Activated CD4-positive, alpha-beta T cell treated with anti-CD3 and anti-CD28 coated beads, Interleukin-2, amount 10 ng/mL, durations not matched to agents 24 days and 14 days (primary cell): Measurements from ENCODE around the gene TCEAL1. TPM values are rescaled to one million over a fixed set of nuclear protein-coding genes. Genes with fewer than 3 reads are reported as not detected.
A peak's percentile ranks its signal among the peaks of the same experiment; 100 is the strongest.
"Not testable (repeated sequence)": the region's sequence is repeated elsewhere in the genome, so short reads cannot be mapped to it uniquely, and the experiment has no call there.

Source experiments
- DNase-seq: peaks from one replicate; pipeline ENCODE4 v3.0.0; 2022
- H3K27ac Mint-ChIP-seq: one replicate; pipeline ENCODE4 v1.8.0; 2022; ENCODE audit warnings: mild to moderate bottlenecking, mixed read lengths
- H3K27me3 Mint-ChIP-seq: one replicate; pipeline ENCODE4 v1.8.0; 2022; ENCODE audit warnings: mixed read lengths
- H3K36me3 Mint-ChIP-seq: one replicate; pipeline ENCODE4 v1.8.0; 2022; ENCODE audit warnings: low read depth, mild to moderate bottlenecking, mixed read lengths
- H3K4me1 Mint-ChIP-seq: one replicate; pipeline ENCODE4 v1.8.0; 2021; ENCODE audit warnings: mixed read lengths
- H3K4me3 Mint-ChIP-seq: one replicate; pipeline ENCODE4 v1.8.0; 2022; ENCODE audit warnings: mild to moderate bottlenecking, moderate library complexity, mixed read lengths
- H3K9me3 Mint-ChIP-seq: one replicate; pipeline ENCODE4 v1.8.0; 2021; ENCODE audit warnings: mixed read lengths
- intact Hi-C: fragments of 100-400 bp; cut with micrococcal nuclease; formaldehyde crosslinking; loops from one replicate; pipeline ENCODE4 v1.15.1; 2023
- total RNA-seq: library from RNA; stranded (reverse); gene quantifications from 2 replicates; pipeline ENCODE4 v1.2.3, GENCODE V29; 2022

The TCEAL1 gene
- total RNA-seq, 1 donor from 2014 or later = 3.2 TPM

DNA sequence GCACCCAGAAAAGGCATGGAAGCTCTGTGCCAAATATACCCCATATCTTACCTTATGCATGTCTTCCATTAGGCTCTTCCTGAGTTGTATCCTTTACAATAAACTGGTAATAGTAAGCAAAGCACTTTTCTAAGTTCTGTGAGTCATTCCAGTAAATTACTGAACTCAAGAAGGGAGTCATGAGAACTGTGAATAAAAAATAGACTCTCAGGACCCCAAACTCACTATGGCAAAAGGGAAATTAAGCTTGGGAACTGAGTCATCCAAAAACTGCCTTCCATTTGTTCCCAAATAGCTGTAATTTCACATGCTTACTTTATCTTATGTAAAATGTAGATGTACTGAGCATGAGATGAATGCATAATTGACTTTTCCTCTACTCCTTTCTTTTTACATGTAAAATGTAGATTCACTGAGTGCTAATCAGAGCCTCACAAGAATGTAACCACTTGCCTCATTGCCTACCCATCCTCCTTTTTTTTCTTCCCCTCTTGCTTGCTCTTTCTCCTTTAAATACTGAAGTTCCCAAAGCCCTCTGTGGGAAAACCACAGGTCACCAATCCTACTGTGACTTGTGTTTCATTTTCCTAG is 12.9 kb upstream of the TCEAL1 start:
- Mint-ChIP-seq H3K27me3 (no peaks in the 10 kb centered on the region), H3K27ac (no peak overlapping the region), H3K4me1 (no peaks in the 10 kb centered on the region), H3K9me3 (no peaks in the 10 kb centered on the region), H3K36me3 (no peaks in the 10 kb centered on the region), H3K4me3 (no peak overlapping the region)
- no peak for DNase-seq
- intact Hi-C loops = no loop called here

- H3K4me1 Mint-ChIP-seq = no peaks in the 10 kb centered on the region
- H3K4me3 Mint-ChIP-seq = no peak overlapping the region
- intact Hi-C loops = no loop called here
- no peaks in the 10 kb centered on the region for H3K36me3 Mint-ChIP-seq
- no peak overlapping the region for H3K27ac Mint-ChIP-seq
- DNase-seq = no peak
- no peaks in the 10 kb centered on the region for H3K9me3 Mint-ChIP-seq
- no peaks in the 10 kb centered on the region for H3K27me3 Mint-ChIP-seq
These were observed 12.0 kb upstream of the TCEAL1 start for GRCh38 chrX:103616676-103617186.

DNA sequence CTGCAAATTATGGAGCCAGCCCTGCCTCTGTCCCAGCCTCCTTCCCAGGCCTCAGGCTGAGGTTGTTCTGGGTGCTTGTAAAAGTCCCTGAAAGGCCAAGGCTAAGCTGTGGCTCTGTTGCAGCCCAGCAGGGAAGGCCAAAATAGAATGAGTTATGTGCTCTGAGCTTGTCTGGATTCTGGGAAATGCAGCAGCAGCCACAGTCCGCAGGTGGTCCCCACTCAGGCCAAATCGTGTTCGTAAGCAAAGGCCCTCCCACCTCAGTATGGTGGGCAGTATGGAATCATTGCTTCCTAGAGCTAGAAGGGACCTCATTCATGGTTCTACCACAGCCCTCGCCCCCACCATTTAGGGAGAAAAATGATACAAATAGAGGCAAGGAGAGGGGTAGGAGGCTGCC is 4.7 kb upstream of the TCEAL1 start:
- Mint-ChIP-seq H3K4me1 (peaks cover 5% of the 10 kb centered on the region), H3K27me3 (no peaks in the 10 kb centered on the region), H3K9me3 (no peaks in the 10 kb centered on the region), H3K27ac (no peak overlapping the region), H3K36me3 (no peaks in the 10 kb centered on the region), H3K4me3 (no peak overlapping the region)
- DNase-seq = no peak
- intact Hi-C loops = no loop called here

- Mint-ChIP-seq H3K27me3 (no peaks in the 10 kb centered on the region), H3K36me3 (no peaks in the 10 kb centered on the region), H3K27ac (no peak overlapping the region), H3K9me3 (no peaks in the 10 kb centered on the region), H3K4me1 (peaks cover 7% of the 10 kb centered on the region), H3K4me3 (no peak overlapping the region)
- intact Hi-C loops = loop anchor here (5.0 kb wide), 2 partner anchors 40 to 60 kb away; partner anchors contain the start of genes MORF4L2 and TCEAL4
- no peak for DNase-seq
These were observed 1.9 kb upstream of the TCEAL1 start for GRCh38 chrX:103626855-103627254.

GRCh38 chrX:103629318-103630170 is 769 bp downstream of the TCEAL1 start:
- DNase-seq = peak; percentile 60
- no peaks in the 10 kb centered on the region for H3K36me3 Mint-ChIP-seq
- peak overlapping the region; percentile 72 for H3K27ac Mint-ChIP-seq
- intact Hi-C loops = loop anchor here (5.0 kb wide), 2 partner anchors 42 to 58 kb away; partner anchors contain the start of genes MORF4L2 and TCEAL4
- no peaks in the 10 kb centered on the region for H3K9me3 Mint-ChIP-seq
- H3K27me3 Mint-ChIP-seq = no peaks in the 10 kb centered on the region
- peaks cover 7% of the 10 kb centered on the region for H3K4me1 Mint-ChIP-seq
- H3K4me3 Mint-ChIP-seq = peak overlapping the region; percentile 88

DNA sequence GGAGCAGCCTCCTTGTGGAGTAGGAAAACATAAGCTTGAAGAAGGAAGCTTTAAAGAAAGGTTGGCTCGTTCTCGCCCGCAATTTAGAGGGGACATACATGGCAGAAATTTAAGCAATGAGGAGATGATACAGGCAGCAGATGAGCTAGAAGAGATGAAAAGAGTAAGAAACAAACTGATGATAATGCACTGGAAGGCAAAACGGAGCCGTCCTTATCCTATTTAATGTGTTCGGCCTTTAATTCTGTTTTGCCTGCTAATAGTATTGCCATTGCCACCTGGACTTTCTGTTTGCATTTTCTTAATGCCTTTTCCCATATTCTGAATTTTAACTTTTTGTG is 1.4 kb downstream of the TCEAL1 start:
- intact Hi-C loops = no loop called here
- Mint-ChIP-seq H3K4me3 (peak overlapping the region; percentile 88), H3K36me3 (no peaks in the 10 kb centered on the region), H3K27ac (no peak overlapping the region), H3K9me3 (no peaks in the 10 kb centered on the region), H3K4me1 (peaks cover 7% of the 10 kb centered on the region), H3K27me3 (no peaks in the 10 kb centered on the region)
- DNase-seq = no peak

GRCh38 chrX:103631145-103631544 is 2.4 kb downstream of the TCEAL1 start:
- Mint-ChIP-seq H3K36me3 (no peaks in the 10 kb centered on the region), H3K27me3 (no peaks in the 10 kb centered on the region), H3K9me3 (no peaks in the 10 kb centered on the region), H3K27ac (no peak overlapping the region), H3K4me3 (no peak overlapping the region), H3K4me1 (peaks cover 7% of the 10 kb centered on the region)
- intact Hi-C loops = no loop called here
- DNase-seq = no peak

GRCh38 chrX:103635436-103635835 is 6.7 kb downstream of the TCEAL1 start:
- H3K4me1 Mint-ChIP-seq = no peaks in the 10 kb centered on the region
- H3K36me3 Mint-ChIP-seq = no peaks in the 10 kb centered on the region
- intact Hi-C loops = no loop called here
- no peaks in the 10 kb centered on the region for H3K9me3 Mint-ChIP-seq
- no peaks in the 10 kb centered on the region for H3K27me3 Mint-ChIP-seq
- DNase-seq = no peak
- H3K4me3 Mint-ChIP-seq = no peak overlapping the region
- H3K27ac Mint-ChIP-seq = no peak overlapping the region

DNA sequence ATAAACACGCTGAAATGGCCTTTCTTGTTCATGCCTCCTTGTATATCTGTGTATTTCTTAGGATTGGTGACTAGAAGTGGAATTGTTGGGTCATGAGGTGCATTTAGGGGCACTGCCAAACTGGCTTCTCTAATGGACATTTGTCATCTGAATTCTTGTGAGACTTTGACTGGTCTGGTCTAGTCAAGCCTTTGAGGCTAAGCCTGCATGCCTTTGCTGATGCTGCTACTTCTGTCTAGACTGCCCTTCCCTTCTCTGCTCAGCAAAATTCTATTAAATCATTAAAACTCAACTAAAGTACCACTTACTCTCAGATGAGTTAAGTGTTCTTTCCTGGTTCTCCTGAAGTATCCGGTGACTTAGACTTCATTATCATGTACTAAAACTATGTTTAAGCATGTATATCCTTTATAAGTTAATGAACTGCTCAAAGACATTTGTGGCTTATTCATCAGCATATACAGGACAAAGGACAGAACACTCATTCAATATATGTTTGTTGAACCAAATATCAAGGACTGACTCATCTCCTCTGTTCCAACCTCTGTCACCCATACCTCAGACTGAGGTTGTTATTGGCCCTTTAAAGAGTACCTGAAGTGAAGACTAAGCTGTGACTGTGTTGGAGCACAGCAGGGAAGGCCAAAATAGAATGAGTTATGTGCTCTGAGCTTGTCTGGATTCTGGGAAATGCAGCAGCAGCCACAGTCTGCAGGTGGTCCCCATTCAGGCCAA is 9.0 kb downstream of the TCEAL1 start:
- intact Hi-C loops = no loop called here
- H3K4me3 Mint-ChIP-seq = no peak overlapping the region
- no peaks in the 10 kb centered on the region for H3K27me3 Mint-ChIP-seq
- no peaks in the 10 kb centered on the region for H3K9me3 Mint-ChIP-seq
- no peaks in the 10 kb centered on the region for H3K4me1 Mint-ChIP-seq
- DNase-seq = no peak
- H3K36me3 Mint-ChIP-seq = no peaks in the 10 kb centered on the region
- H3K27ac Mint-ChIP-seq = no peak overlapping the region

DNA sequence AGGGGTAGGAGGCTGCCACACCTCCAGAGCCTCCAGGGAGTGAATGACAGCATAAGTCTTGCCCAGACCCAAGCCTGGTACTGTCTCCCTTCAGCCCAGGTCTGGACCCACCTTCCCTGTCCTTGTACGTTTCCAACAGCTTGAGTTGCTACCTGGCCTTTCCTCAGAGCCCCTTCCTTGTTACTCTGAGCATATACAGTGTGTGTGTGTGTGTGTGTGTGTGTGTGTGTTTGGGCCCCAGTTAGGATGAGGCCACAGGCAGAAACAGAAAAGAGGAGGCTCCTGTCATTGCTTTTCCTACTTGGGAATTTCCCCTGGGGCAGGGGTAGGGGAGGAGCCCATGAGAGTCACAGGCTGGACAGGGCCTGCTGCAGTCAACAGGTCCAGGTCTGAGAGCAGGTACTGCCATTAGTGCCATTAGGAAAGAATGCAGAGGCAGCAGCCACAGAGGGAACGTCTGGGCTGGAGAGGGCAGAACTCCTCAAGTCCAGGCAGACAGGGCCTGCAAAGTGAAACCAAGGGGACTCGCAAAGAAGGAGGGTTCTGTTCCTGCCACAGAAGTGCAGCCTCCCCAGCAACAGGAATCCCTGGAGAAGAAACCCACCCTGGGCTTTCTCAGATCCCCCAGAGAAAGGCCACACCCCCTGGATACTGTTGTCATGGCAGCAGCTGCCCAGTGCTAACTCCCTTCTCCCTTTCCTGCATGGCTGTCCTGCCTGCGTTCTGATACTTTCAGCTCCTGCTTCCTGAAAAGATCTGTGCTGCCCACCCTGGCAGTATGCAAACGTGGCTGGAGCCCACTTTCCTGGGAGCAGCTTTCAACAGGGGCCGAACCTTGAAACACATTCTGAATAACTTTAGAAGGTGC is 9.9 kb downstream of the TCEAL1 start:
- H3K9me3 Mint-ChIP-seq, H3K36me3 Mint-ChIP-seq, H3K27me3 Mint-ChIP-seq, H3K4me1 Mint-ChIP-seq, DNase-seq, H3K27ac Mint-ChIP-seq, H3K4me3 Mint-ChIP-seq, intact Hi-C loops: not testable (repeated sequence)

DNA sequence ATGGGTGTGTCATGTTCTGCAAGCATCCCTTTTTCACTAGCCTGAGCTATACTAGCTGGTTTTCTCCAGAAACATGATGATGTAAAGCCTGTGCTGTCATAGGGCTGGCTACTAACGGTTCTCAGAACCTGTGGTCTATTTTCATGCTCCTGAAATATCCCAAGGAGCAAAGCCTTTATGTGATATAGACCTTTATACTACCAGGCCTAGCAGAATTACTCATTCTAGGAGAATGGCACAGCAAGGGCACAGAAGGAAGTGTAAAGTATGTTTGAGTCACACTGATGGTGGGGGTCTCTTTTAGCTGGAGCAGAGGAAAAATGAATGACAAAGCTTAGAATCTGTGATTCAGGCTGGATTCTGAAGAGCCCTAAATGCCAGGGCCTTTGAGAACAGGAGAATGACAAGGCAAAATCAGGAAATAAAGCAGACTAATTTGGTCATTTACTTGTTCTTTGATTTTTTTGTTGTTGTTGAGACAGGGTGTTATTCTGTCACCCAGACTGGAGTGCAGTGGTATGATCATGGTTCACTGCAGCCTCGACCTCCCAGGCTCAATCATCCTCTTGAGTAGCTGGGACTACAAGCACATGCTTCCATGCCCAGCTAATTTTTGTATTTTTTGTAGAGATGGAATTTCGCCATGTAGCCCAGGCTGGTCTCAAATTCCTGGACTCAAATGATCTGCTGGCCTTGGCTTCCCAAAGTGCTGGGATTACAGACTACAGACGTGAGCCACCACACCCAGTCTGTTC is 11.8 kb downstream of the TCEAL1 start:
- Mint-ChIP-seq H3K4me3 (no peak overlapping the region), H3K9me3 (peaks cover 3% of the 10 kb centered on the region), H3K27ac (no peak overlapping the region), H3K36me3 (no peaks in the 10 kb centered on the region), H3K4me1 (no peaks in the 10 kb centered on the region), H3K27me3 (peaks cover 6% of the 10 kb centered on the region)
- DNase-seq = no peak
- intact Hi-C loops = no loop called here

DNA sequence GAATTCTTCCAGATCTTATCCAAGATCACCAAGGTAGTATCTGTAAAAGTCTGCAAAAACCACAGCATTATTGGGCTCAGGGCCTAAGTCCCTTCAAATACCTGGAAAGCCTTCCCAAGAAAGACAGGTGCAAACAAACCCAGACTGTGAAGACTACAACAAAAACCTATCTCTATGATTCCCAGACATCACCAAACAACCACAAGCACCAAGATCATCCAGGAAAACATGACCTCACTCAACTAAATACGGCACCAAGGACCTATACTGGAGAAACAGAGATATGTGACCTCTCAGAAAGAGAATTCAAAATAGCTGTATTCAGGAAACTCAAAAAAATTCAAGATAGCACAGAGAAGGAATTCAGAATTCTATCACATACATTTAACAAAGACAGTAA is 15.3 kb downstream of the TCEAL1 start:
- intact Hi-C loops = no loop called here
- Mint-ChIP-seq H3K4me3 (no peak overlapping the region), H3K4me1 (no peaks in the 10 kb centered on the region)

DNA sequence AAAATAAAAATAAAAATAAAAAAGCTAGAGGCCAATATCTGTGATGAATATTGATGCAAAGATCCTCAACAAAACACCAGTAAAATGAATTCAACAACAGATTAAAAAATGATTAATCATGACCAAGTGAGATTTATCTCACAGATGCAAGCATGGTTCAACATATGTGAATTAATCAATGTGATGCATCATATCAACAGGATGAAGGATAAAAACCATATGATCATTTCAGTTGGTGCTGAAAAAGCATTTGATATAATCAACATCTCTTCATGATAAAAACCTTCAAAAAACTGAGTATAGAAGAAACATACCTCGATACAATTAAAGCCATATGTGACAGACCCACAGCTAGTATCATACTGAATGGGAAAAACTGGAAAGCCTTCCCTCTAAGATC is 18.9 kb downstream of the TCEAL1 start:
- Mint-ChIP-seq H3K4me1 (no peaks in the 10 kb centered on the region), H3K27me3 (peaks cover 15% of the 10 kb centered on the region), H3K4me3 (no peak overlapping the region), H3K27ac (no peak overlapping the region), H3K9me3 (peaks cover 3% of the 10 kb centered on the region), H3K36me3 (no peaks in the 10 kb centered on the region)
- DNase-seq = no peak
- intact Hi-C loops = no loop called here

More for the DNA sequence above, 15.3 kb downstream of the TCEAL1 start:
- no peaks in the 10 kb centered on the region for H3K36me3 Mint-ChIP-seq
- no peak overlapping the region for H3K27ac Mint-ChIP-seq
- no peak for DNase-seq
- H3K27me3 Mint-ChIP-seq = peaks cover 13% of the 10 kb centered on the region
- H3K9me3 Mint-ChIP-seq = peaks cover 3% of the 10 kb centered on the region
